IPS DF 4.7 (cell line): ENCODE results near the gene RPL36AL.
"Not testable (repeated sequence)": the region's sequence is repeated elsewhere in the genome, so short reads cannot be mapped to it uniquely, and the experiment has no call there.

ENCODE experiments used
- DNase-seq: peaks from one replicate; pipeline ENCODE4 v3.0.0-alpha.2; 2013; ENCODE audit warnings: low spot score; ENCODE audit errors: extremely low read depth

RPL36AL gene

GRCh38 chr14:49620182-49621113, at the start of gene RPL36AL, which contains the start of gene MGAT2:
Gene RPL36AL (minus strand): TSS chr14:49620626. CDS start chr14:49619104, 1,522 bp downstream.
Gene MGAT2 (plus strand): TSS chr14:49620799. CDS start chr14:49621269, 470 bp downstream.
- DNase-seq: peak; percentile 95

- no peak for DNase-seq
Observed at GRCh38 chr14:49659526-49660455, 39.4 kb upstream of the RPL36AL start.

- DNase-seq: not testable (repeated sequence)
Observed at GRCh38 chr14:49657500-49657899, 37.1 kb upstream of the RPL36AL start.

GRCh38 chr14:49654511-49654910, 34.1 kb upstream of the RPL36AL start:
- no peak for DNase-seq

- no peak for DNase-seq
Observed at GRCh38 chr14:49653508-49653907, 33.1 kb upstream of the RPL36AL start.

GRCh38 chr14:49642163-49642562, 21.7 kb upstream of the RPL36AL start:
- DNase-seq: no peak

GRCh38 chr14:49641697-49642129, 21.3 kb upstream of the RPL36AL start:
- no peak for DNase-seq

- DNase-seq: no peak
Observed at GRCh38 chr14:49640540-49641417, 20.4 kb upstream of the RPL36AL start.

- no peak for DNase-seq
Observed at GRCh38 chr14:49637534-49638078, 17.2 kb upstream of the RPL36AL start.

GRCh38 chr14:49636866-49637265, 16.4 kb upstream of the RPL36AL start:
- no peak for DNase-seq

GRCh38 chr14:49634547-49635334, 14.3 kb upstream of the RPL36AL start, which contains the start of gene DNAAF2:
Gene DNAAF2 (minus strand): TSS chr14:49635244. CDS start chr14:49635149, 95 bp downstream.
- no peak for DNase-seq

- no peak for DNase-seq
Observed at GRCh38 chr14:49633640-49634546, 13.5 kb upstream of the RPL36AL start.

GRCh38 chr14:49623941-49624839, 3.8 kb upstream of the RPL36AL start:
- no peak for DNase-seq

- no peak for DNase-seq
Observed at GRCh38 chr14:49623387-49623786, 3.0 kb upstream of the RPL36AL start.

- no peak for DNase-seq
Observed at GRCh38 chr14:49622022-49622607, 1.7 kb upstream of the RPL36AL start.

- no peak for DNase-seq
Observed at GRCh38 chr14:49621114-49621881, 872 bp upstream of the RPL36AL start.
